GM06990 (cell line): ENCODE measurements around the gene U2SURP.

Experiments
- DNase-seq: peaks from one replicate; pipeline ENCODE4 v3.0.0-alpha.2; 2011; ENCODE audit not compliant: insufficient read length; ENCODE audit errors: extremely low read depth
- H3K27me3 ChIP-seq: replicated peaks from 2 replicates; pipeline ENCODE4 v1.6.0; 2011; ENCODE audit warnings: low read length; ENCODE audit not compliant: control insufficient read depth, insufficient read depth
- H3K36me3 ChIP-seq: 2 replicates; pipeline ENCODE4 v1.5.1; 2011; ENCODE audit warnings: low read length; ENCODE audit not compliant: control insufficient read depth, insufficient read depth
- H3K4me3 ChIP-seq: replicated peaks from 2 replicates; pipeline ENCODE4 v1.5.1; 2011; ENCODE audit warnings: low read depth, mild to moderate bottlenecking, control low read depth, low read length
- TF ChIP-seq, protein P1 (sequence below): IDR thresholded peaks from 2 replicates; pipeline ENCODE4 v1.5.1; 2011; ENCODE audit warnings: low read length, control low read depth, mild to moderate bottlenecking, inconsistent platforms; ENCODE audit not compliant: insufficient read depth, poor library complexity, severe bottlenecking

U2SURP gene

DNA sequence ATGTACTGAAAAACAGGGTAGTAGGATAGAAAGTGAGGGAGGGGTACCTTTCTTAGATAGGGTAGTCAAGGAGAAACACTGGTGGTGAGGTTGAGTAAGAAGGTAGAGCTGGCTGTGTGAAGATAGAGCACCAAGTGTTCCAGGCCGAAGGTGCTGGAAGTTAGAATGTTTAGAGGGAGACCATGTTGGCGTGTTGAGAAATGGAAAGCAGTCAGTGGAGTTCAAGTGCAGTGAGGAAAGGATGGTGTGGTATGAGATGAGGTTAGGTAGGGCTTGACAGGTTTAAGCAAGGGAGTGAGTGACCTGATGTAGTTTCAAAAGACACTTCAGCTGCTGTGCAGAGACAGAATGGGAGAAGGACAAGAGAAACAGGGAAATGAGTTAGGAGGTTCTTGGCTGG, 64.0 kb downstream of the U2SURP start:
- DNase-seq: no peak
- Histone ChIP-seq H3K4me3 (no peak overlapping the region), H3K36me3 (no peaks in the 10 kb centered on the region), H3K27me3 (no peaks in the 10 kb centered on the region)
- TF ChIP-seq, protein P1, sequence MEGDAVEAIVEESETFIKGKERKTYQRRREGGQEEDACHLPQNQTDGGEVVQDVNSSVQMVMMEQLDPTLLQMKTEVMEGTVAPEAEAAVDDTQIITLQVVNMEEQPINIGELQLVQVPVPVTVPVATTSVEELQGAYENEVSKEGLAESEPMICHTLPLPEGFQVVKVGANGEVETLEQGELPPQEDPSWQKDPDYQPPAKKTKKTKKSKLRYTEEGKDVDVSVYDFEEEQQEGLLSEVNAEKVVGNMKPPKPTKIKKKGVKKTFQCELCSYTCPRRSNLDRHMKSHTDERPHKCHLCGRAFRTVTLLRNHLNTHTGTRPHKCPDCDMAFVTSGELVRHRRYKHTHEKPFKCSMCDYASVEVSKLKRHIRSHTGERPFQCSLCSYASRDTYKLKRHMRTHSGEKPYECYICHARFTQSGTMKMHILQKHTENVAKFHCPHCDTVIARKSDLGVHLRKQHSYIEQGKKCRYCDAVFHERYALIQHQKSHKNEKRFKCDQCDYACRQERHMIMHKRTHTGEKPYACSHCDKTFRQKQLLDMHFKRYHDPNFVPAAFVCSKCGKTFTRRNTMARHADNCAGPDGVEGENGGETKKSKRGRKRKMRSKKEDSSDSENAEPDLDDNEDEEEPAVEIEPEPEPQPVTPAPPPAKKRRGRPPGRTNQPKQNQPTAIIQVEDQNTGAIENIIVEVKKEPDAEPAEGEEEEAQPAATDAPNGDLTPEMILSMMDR: no peak

DNA sequence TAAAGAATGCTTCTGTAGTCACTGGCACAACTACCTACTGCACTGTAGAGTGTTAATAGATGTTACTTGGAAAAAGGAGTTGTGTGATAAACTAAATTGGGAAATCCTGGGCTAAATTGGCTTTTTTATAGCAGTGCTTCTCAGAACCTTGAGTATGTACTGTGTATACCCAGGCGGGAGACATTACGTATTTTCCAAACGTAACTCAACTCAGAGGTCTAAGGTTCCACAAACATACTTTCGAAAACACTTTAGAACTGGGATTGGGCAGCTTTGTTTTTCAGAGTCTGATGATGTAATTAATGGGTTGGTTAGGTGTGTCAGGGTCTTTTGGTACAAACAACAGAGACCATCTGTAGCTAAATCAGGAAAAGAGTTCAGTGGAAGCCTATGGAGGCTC, 64.7 kb downstream of the U2SURP start:
- no peaks in the 10 kb centered on the region for H3K27me3 ChIP-seq
- no peaks in the 10 kb centered on the region for H3K36me3 ChIP-seq
- no peak for DNase-seq
- TF ChIP-seq, protein P1: no peak
- no peak overlapping the region for H3K4me3 ChIP-seq

DNA sequence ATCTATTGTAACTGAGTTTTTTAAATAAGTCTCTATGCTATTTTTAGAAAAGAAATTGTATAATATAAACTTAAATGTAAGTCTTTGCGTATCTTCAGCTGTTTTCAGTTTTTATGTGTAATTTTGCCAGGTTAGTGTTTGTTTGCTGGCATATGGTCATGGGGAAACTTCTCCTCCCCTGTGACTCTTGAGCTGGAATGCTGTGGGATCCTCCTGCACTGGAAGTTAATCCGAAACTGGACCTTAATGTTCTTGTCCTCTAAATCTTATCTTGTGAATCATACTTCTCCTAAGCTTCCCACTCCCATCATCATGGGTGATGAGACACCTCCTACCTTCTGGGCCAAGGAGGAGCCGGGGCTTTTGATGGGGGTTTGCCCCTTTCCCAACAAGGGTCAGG, 65.8 kb downstream of the U2SURP start:
- no peaks in the 10 kb centered on the region for H3K27me3 ChIP-seq
- no peaks in the 10 kb centered on the region for H3K36me3 ChIP-seq
- DNase-seq: no peak
- TF ChIP-seq, protein P1: no peak
- H3K4me3 ChIP-seq: no peak overlapping the region

DNA sequence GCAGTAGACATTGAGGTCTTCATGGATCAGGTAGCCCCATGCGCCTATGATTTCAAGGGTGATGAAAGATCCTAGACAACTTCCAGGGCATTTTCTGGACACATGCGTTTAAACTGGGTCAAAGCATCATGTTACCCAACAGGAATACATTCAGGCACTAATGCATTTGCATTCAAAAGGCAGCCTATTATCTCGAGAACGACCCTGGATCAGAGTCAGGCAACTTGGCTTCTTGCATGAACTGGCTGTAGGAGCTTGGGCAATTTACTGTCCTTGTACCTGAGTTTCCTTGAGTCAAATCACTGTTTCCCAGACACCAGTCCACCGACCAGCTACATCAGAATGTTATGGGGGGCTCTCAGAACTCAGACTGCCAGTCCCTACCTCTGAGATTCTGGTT, 66.7 kb downstream of the U2SURP start:
- TF ChIP-seq, protein P1: no peak
- no peak for DNase-seq

DNA sequence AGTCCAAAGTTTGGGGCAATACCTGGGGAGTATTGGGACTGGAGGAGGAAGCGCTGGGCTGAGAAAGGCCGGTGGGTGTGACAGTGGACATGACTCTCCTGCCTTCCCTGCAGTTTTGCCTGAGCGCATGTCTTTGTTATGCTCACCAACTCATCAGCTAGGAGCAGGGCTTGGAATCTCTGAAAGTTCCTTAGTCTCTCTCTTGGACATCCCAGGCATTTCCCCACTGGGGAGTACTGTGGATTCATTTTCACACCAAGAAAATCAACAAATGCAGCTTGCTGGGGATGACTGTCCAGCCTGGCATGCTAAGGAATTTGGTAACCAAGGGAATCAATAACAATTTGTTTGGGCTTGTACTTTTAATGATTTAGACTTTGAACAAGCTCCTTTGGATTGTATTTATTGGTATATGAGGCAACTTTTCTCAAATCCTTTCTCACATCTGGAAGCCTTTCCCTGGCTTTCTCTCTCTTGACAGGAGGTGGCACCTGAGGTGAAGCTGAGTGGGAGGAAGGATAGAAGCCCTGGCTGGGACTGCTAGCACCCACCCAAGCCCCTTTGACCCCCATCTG, 69.7 kb downstream of the U2SURP start:
- no peak for DNase-seq

More for the DNA sequence above, 66.7 kb downstream of the U2SURP start:
- no peaks in the 10 kb centered on the region for H3K27me3 ChIP-seq
- no peak overlapping the region for H3K4me3 ChIP-seq
- no peaks in the 10 kb centered on the region for H3K36me3 ChIP-seq

More for the DNA sequence above, 69.7 kb downstream of the U2SURP start:
- no peaks in the 10 kb centered on the region for H3K27me3 ChIP-seq
- TF ChIP-seq, protein P1: no peak
- no peaks in the 10 kb centered on the region for H3K36me3 ChIP-seq
- no peak overlapping the region for H3K4me3 ChIP-seq
